HepG2 (cell line): ENCODE results near the gene ANAPC16. TPM values are rescaled to one million over a fixed set of nuclear protein-coding genes. Genes with fewer than 3 reads are reported as not detected.

ENCODE experiments used
- ASH2L ChIP-seq: fragments of 300-600, 200-600 bp; sonication (generic); IDR thresholded peaks from 2 replicates; pipeline ENCODE4 v1.7.0; 2017; ENCODE audit warnings: low read depth, mild to moderate bottlenecking, moderate library complexity, mixed read lengths, low read length; ENCODE audit not compliant: insufficient read length
- ATM ChIP-seq: fragments of 450-650 bp; IDR thresholded peaks from 2 replicates; pipeline ENCODE4 v1.7.1; 2017; ENCODE audit warnings: mild to moderate bottlenecking, borderline replicate concordance
- CCDC6 ChIP-seq: sonication (generic); formaldehyde crosslinking; IDR thresholded peaks from 2 replicates; pipeline ENCODE4 v1.8.1; 2022; ENCODE audit warnings: mild to moderate bottlenecking, missing genetic modification reagents, moderate library complexity
- HOXA3 ChIP-seq: sonication (generic); formaldehyde crosslinking; IDR thresholded peaks from 2 replicates; pipeline ENCODE4 v1.5.0; 2020; ENCODE audit warnings: missing genetic modification reagents
- IKZF4 ChIP-seq: sonication (generic); formaldehyde crosslinking; IDR thresholded peaks from 2 replicates; pipeline ENCODE4 v1.5.1; 2020; ENCODE audit warnings: borderline replicate concordance, mild to moderate bottlenecking, low read depth, missing genetic modification reagents; ENCODE audit errors: not compliant biosample characterization
- JARID2 ChIP-seq: sonication (generic); formaldehyde crosslinking; IDR thresholded peaks from 2 replicates; pipeline ENCODE4 v1.8.1; 2023; ENCODE audit warnings: missing genetic modification reagents, inconsistent platforms; ENCODE audit not compliant: insufficient replicate concordance
- JUND ChIP-seq: sonication (generic); formaldehyde crosslinking; IDR thresholded peaks from 2 replicates; pipeline ENCODE4 v1.8.0; 2022; ENCODE audit warnings: mild to moderate bottlenecking, missing genetic modification reagents
- MXD4 ChIP-seq: IDR thresholded peaks from 2 replicates; pipeline ENCODE4 v1.6.1; 2016; ENCODE audit warnings: mild to moderate bottlenecking, missing biosample characterization, missing genetic modification reagents
- NRL ChIP-seq: sonication (generic); formaldehyde crosslinking; IDR thresholded peaks from 2 replicates; pipeline ENCODE4 v1.5.0; 2020; ENCODE audit warnings: missing genetic modification reagents, mild to moderate bottlenecking, moderate library complexity, borderline replicate concordance
- PRMT3 ChIP-seq: sonication (generic); formaldehyde crosslinking; IDR thresholded peaks from 2 replicates; pipeline ENCODE4 v1.8.1; 2022; ENCODE audit warnings: low read depth, mild to moderate bottlenecking, moderate library complexity, missing genetic modification reagents, borderline replicate concordance
- TBX3 ChIP-seq: fragments of 450-650 bp; IDR thresholded peaks from 2 replicates; pipeline ENCODE4 v1.6.1; 2017; ENCODE audit warnings: antibody characterized with exemption, mild to moderate bottlenecking, inconsistent platforms, borderline replicate concordance
- TP53 ChIP-seq: sonication (generic); formaldehyde crosslinking; conservative IDR thresholded peaks from 2 replicates; pipeline ENCODE4 v1.4.0; 2020; ENCODE audit warnings: missing genetic modification reagents
- TRIM24 ChIP-seq: sonication (generic); formaldehyde crosslinking; IDR thresholded peaks from 2 replicates; pipeline ENCODE4 v1.8.0; 2022; ENCODE audit warnings: mild to moderate bottlenecking, missing genetic modification reagents
- ZBTB43 ChIP-seq: sonication (generic); formaldehyde crosslinking; conservative IDR thresholded peaks from 2 replicates; pipeline ENCODE4 v1.4.0; 2020; ENCODE audit warnings: missing genetic modification reagents
- ZEB1 ChIP-seq: IDR thresholded peaks from 2 replicates; pipeline ENCODE4 v1.6.1; 2012; ENCODE audit warnings: mild to moderate bottlenecking, low read depth, inconsistent platforms; ENCODE audit not compliant: insufficient replicate concordance
- ZNF10 ChIP-seq: sonication (generic); formaldehyde crosslinking; IDR thresholded peaks from 2 replicates; pipeline ENCODE4 v1.4.0; 2020; ENCODE audit warnings: mild to moderate bottlenecking, low read depth, missing genetic modification reagents, borderline replicate concordance
- ZNF329 ChIP-seq: sonication (generic); formaldehyde crosslinking; IDR thresholded peaks from 2 replicates; pipeline ENCODE4 v1.9.0; 2021; ENCODE audit warnings: low read depth, mild to moderate bottlenecking, missing genetic modification reagents
- ZNF430 ChIP-seq: sonication (generic); formaldehyde crosslinking; IDR thresholded peaks from 2 replicates; pipeline ENCODE4 v1.9.0; 2021; ENCODE audit warnings: mild to moderate bottlenecking, missing genetic modification reagents
- ZNF7 ChIP-seq: IDR thresholded peaks from 2 replicates; pipeline ENCODE4 v1.6.1; 2016; ENCODE audit warnings: missing biosample characterization, missing genetic modification reagents
- ZNF773 ChIP-seq: sonication (generic); formaldehyde crosslinking; IDR thresholded peaks from 2 replicates; pipeline ENCODE4 v1.4.0; 2020; ENCODE audit warnings: missing genetic modification reagents, borderline replicate concordance
- ZNF841 ChIP-seq: sonication (generic); formaldehyde crosslinking; IDR thresholded peaks from 2 replicates; pipeline ENCODE4 v1.8.1; 2023; ENCODE audit warnings: missing genetic modification reagents, borderline replicate concordance
- ZNF883 ChIP-seq: sonication (generic); formaldehyde crosslinking; IDR thresholded peaks from 2 replicates; pipeline ENCODE4 v1.5.1; 2020; ENCODE audit warnings: mild to moderate bottlenecking, missing genetic modification reagents; ENCODE audit errors: not compliant biosample characterization
- ZSCAN21 ChIP-seq: sonication (generic); formaldehyde crosslinking; IDR thresholded peaks from 2 replicates; pipeline ENCODE4 v1.8.0; 2022; ENCODE audit warnings: mild to moderate bottlenecking, missing genetic modification reagents, moderate library complexity, borderline replicate concordance
- ZSCAN31 ChIP-seq: sonication (generic); formaldehyde crosslinking; IDR thresholded peaks from 2 replicates; pipeline ENCODE4 v1.5.0; 2020; ENCODE audit warnings: low read depth, mild to moderate bottlenecking, missing genetic modification reagents
- polyA plus RNA-seq, 8 experiments: library from polyadenylated mRNA; depleted of rRNA in 3 of 8; stranded (reverse) in 7 of 8; unstranded in 1 of 8; fragments of >200 nt; fragmentation: Illumina TruSeq in 4 of 8; extraction: Trizol in 4 of 8; gene quantifications; 2 replicates each; pipeline versions ENCODE4 v1.2.1 to v1.2.3, GENCODE V29; 2011 to 2016; ENCODE audit warnings: low read depth in 4 of 8, missing spikeins in 1 of 8, mixed read lengths in 1 of 8; ENCODE audit not compliant: insufficient read depth in 1 of 8
- total RNA-seq, 5 experiments: library from RNA; depleted of rRNA; stranded (reverse); fragments of >200 nt; fragmentation: Illumina TruSeq; extraction: Trizol; gene quantifications; 2 replicates each; pipeline ENCODE4 v1.2.3, GENCODE V29; 2016; ENCODE audit warnings: low read depth in 1 of 5
- TF ChIP-seq, protein P1 (sequence below): sonication (generic); formaldehyde crosslinking; IDR thresholded peaks from 2 replicates; pipeline ENCODE4 v1.4.0; 2020; ENCODE audit warnings: mild to moderate bottlenecking, low read depth, missing genetic modification reagents
- TF ChIP-seq, protein P2 (sequence below): IDR thresholded peaks from 2 replicates; pipeline ENCODE4 v1.6.1; 2016
- TF ChIP-seq, protein P3 (sequence below): sonication (generic); formaldehyde crosslinking; IDR thresholded peaks from 2 replicates; pipeline ENCODE4 v1.8.0; 2022; ENCODE audit warnings: mild to moderate bottlenecking, missing genetic modification reagents; ENCODE audit not compliant: insufficient replicate concordance

Gene ANAPC16
- total and polyA plus RNA-seq, 2 of the 13 experiments (the other 11 are each of a cell fraction or from before 2014, with no cell fraction given) = 74.8 to 89.4 TPM

DNA sequence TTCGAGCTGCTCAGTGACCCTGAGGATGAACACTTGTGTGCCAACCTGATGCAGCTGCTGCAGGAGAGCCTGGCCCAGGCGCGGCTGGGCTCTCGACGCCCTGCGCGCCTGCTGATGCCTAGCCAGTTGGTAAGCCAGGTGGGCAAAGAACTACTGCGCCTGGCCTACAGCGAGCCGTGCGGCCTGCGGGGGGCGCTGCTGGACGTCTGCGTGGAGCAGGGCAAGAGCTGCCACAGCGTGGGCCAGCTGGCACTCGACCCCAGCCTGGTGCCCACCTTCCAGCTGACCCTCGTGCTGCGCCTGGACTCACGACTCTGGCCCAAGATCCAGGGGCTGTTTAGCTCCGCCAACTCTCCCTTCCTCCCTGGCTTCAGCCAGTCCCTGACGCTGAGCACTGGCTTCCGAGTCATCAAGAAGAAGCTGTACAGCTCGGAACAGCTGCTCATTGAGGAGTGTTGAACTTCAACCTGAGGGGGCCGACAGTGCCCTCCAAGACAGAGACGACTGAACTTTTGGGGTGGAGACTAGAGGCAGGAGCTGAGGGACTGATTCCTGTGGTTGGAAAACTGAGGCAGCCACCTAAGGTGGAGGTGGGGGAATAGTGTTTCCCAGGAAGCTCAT lies 59.0 kb downstream of the ANAPC16 start (continued):
- TF ChIP-seq PRMT3 (CRISPR knock-in tag) = no peak
- TF ChIP-seq, protein P1, sequence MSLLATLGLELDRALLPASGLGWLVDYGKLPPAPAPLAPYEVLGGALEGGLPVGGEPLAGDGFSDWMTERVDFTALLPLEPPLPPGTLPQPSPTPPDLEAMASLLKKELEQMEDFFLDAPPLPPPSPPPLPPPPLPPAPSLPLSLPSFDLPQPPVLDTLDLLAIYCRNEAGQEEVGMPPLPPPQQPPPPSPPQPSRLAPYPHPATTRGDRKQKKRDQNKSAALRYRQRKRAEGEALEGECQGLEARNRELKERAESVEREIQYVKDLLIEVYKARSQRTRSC (CRISPR knock-in tag) = no peak
- TF ChIP-seq, protein P2, sequence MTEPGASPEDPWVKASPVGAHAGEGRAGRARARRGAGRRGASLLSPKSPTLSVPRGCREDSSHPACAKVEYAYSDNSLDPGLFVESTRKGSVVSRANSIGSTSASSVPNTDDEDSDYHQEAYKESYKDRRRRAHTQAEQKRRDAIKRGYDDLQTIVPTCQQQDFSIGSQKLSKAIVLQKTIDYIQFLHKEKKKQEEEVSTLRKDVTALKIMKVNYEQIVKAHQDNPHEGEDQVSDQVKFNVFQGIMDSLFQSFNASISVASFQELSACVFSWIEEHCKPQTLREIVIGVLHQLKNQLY (CRISPR knock-in tag) = no peak
- TF ChIP-seq IKZF4 (CRISPR knock-in tag) = no peak
- TF ChIP-seq ZNF10 (CRISPR knock-in tag) = no peak
- no peak for TF ChIP-seq ZNF883 (CRISPR knock-in tag)
- no peak for TF ChIP-seq TBX3
- TF ChIP-seq ZNF841 = 0 out of 2 replicates have a peak, but pooled peaks have one; percentile 57
- TF ChIP-seq ZEB1 = no peak
- TF ChIP-seq ZNF773 (CRISPR knock-in tag) = no peak
- TF ChIP-seq ZNF329 (CRISPR knock-in tag) = no peak
- TF ChIP-seq NRL (CRISPR knock-in tag) = no peak
- peak; percentile 39 for TF ChIP-seq HOXA3 (CRISPR knock-in tag)
- 0 out of 2 replicates have a peak, but pooled peaks have one; percentile 39 for TF ChIP-seq TRIM24 (CRISPR knock-in tag)
- no peak for TF ChIP-seq ZNF430 (CRISPR knock-in tag)
- TF ChIP-seq ZBTB43 (CRISPR knock-in tag) = no peak
- TF ChIP-seq MXD4 (CRISPR knock-in tag) = no peak
- TF ChIP-seq JARID2 (CRISPR knock-in tag) = no peak
- TF ChIP-seq ZSCAN31 (CRISPR knock-in tag) = no peak
- no peak for TF ChIP-seq TP53 (CRISPR knock-in tag)
- no peak for TF ChIP-seq ATM
- TF ChIP-seq CCDC6 = no peak
- TF ChIP-seq ZNF7 = no peak
- peak; percentile 41 for TF ChIP-seq ASH2L
- TF ChIP-seq, protein P3, sequence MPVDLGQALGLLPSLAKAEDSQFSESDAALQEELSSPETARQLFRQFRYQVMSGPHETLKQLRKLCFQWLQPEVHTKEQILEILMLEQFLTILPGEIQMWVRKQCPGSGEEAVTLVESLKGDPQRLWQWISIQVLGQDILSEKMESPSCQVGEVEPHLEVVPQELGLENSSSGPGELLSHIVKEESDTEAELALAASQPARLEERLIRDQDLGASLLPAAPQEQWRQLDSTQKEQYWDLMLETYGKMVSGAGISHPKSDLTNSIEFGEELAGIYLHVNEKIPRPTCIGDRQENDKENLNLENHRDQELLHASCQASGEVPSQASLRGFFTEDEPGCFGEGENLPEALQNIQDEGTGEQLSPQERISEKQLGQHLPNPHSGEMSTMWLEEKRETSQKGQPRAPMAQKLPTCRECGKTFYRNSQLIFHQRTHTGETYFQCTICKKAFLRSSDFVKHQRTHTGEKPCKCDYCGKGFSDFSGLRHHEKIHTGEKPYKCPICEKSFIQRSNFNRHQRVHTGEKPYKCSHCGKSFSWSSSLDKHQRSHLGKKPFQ (CRISPR knock-in tag) = no peak
- peak; percentile 55; the same call in 1 of the 2 replicates for TF ChIP-seq ZSCAN21 (CRISPR knock-in tag)
- 0 out of 2 replicates have a peak, but pooled peaks have one; percentile 10 for TF ChIP-seq JUND (CRISPR knock-in tag)
